ENCODE results near the gene TP53BP2.
"Not testable (repeated sequence)": the region's sequence is repeated elsewhere in the genome, so short reads cannot be mapped to it uniquely, and the experiment has no call there.

The TP53BP2 gene

GRCh38 chr1:223852337-223852736 lies 6.6 kb upstream of the TP53BP2 start:
- no peak for DNase-seq (ENCODE audit: low read depth)

- DNase-seq (ENCODE audit: low read depth) = no peak
Measured at GRCh38 chr1:223849352-223850254, 3.9 kb upstream of the TP53BP2 start.

GRCh38 chr1:223848536-223848935 lies 2.8 kb upstream of the TP53BP2 start:
- no peak for DNase-seq (ENCODE audit: low read depth)

GRCh38 chr1:223847781-223848345 lies 2.1 kb upstream of the TP53BP2 start:
- no peak for DNase-seq (ENCODE audit: low read depth)

GRCh38 chr1:223845037-223845809 lies 524 bp downstream of the TP53BP2 start:
- peak; percentile 36 for DNase-seq (ENCODE audit: low read depth)

GRCh38 chr1:223844787-223845036 lies 1.0 kb downstream of the TP53BP2 start:
- no peak for DNase-seq (ENCODE audit: low read depth)

- DNase-seq (ENCODE audit: low read depth) = no peak
Measured at GRCh38 chr1:223843934-223844786, 1.6 kb downstream of the TP53BP2 start.

GRCh38 chr1:223842784-223843183 lies 3.0 kb downstream of the TP53BP2 start:
- no peak for DNase-seq (ENCODE audit: low read depth)

GRCh38 chr1:223841977-223842623 lies 3.6 kb downstream of the TP53BP2 start:
- not testable (repeated sequence) for DNase-seq (ENCODE audit: low read depth)

- DNase-seq (ENCODE audit: low read depth) = no peak
Measured at GRCh38 chr1:223840254-223840653, 5.5 kb downstream of the TP53BP2 start.

- no peak for DNase-seq (ENCODE audit: low read depth)
Measured at GRCh38 chr1:223838125-223838854, 7.5 kb downstream of the TP53BP2 start.

- DNase-seq (ENCODE audit: low read depth) = no peak
Measured at GRCh38 chr1:223837687-223838086, 8.1 kb downstream of the TP53BP2 start.

- DNase-seq (ENCODE audit: low read depth) = no peak
Measured at GRCh38 chr1:223837206-223837605, 8.5 kb downstream of the TP53BP2 start.

GRCh38 chr1:223836586-223836985 lies 9.2 kb downstream of the TP53BP2 start:
- no peak for DNase-seq (ENCODE audit: low read depth)

- no peak for DNase-seq (ENCODE audit: low read depth)
Measured at GRCh38 chr1:223835754-223836153, 10.0 kb downstream of the TP53BP2 start.

- no peak for DNase-seq (ENCODE audit: low read depth)
Measured at GRCh38 chr1:223834660-223835263, 11.0 kb downstream of the TP53BP2 start.

- DNase-seq (ENCODE audit: low read depth) = no peak
Measured at GRCh38 chr1:223833948-223834347, 11.8 kb downstream of the TP53BP2 start.

GRCh38 chr1:223832637-223832943 lies 13.2 kb downstream of the TP53BP2 start:
- no peak for DNase-seq (ENCODE audit: low read depth)

GRCh38 chr1:223831755-223832636 lies 13.8 kb downstream of the TP53BP2 start:
- no peak for DNase-seq (ENCODE audit: low read depth)

GRCh38 chr1:223829678-223830077 lies 16.1 kb downstream of the TP53BP2 start:
- no peak for DNase-seq (ENCODE audit: low read depth)

Measured in activated T-cell treated with anti-CD3 and anti-CD28 coated beads for 1 hour (primary cell).